ENCODE measurements around the gene CPA1.
A peak's percentile ranks its signal among the peaks of the same experiment; 100 is the strongest.

CPA1 gene

DNA sequence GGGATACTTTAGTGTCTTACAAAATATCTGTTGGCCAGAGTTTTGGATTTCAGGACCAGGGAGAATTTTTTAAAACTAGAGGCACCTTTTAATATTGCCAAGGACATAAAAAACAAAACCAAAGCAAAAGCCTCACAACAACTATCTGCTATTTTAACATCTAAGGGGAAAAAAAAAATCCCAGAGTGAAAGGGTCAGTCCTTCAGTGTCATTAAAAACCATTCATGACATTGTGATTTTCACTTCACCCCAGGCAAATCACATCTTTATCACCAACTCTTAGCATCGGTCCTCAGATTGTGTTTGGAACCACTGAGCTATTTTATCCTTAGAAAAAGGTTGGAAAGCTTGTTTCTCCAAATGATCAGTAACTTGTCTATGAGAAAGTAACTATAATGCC lies 49.8 kb downstream of the CPA1 start:
- DNase-seq (ENCODE audit: low spot score), result no peak

- DNase-seq (ENCODE audit: low spot score), result peak; percentile 90
Observed at GRCh38 chr7:130430841-130431666, 50.8 kb downstream of the CPA1 start.

GRCh38 chr7:130432886-130433285 lies 52.6 kb downstream of the CPA1 start:
- DNase-seq (ENCODE audit: low spot score), result no peak

GRCh38 chr7:130433301-130433700 lies 53.0 kb downstream of the CPA1 start:
- DNase-seq (ENCODE audit: low spot score), result no peak

DNA sequence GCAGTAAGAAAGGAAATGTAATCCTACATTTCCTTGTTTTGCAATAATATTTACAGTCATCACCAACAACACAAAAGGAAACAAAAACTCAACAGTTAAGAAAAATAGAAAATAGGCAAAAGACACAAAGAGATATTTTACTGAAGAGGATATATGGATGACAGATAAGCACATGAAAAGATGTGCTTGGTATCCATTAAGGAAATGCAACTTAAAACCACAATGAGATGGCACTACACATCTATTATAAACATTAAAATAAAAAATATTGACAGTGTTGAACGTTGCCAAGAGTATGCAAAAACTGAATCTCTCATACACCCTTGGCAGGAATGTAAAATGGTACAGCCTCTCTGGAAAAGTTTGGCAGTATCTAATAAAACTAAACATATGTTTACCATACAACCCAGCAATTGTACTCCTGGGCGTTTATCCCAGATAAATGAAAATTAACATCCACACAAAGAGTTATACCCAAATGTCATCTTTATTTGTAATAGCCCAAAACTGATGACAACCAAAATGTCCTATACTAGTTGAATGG lies 55.1 kb downstream of the CPA1 start:
- no peak for DNase-seq (ENCODE audit: low spot score)

- no peak for DNase-seq (ENCODE audit: low spot score)
Observed at GRCh38 chr7:130436253-130436652, 56.0 kb downstream of the CPA1 start.

All from left forelimb (tissue), 1 donor.